Gastrocnemius medialis (tissue), 4 donors: Measurements from ENCODE around the gene GOLPH3. TPM values are rescaled to one million over a fixed set of nuclear protein-coding genes. Genes with fewer than 3 reads are reported as not detected.

Experiments
- ATAC-seq, 2 donors: fragments of 150-250 bp; one replicate each; pipeline ENCODE4 v1.9.1; 2016
- DNase-seq, 2 donors: peaks; one replicate each; pipeline ENCODE4 v3.0.0-alpha.2; 2019
- H3K27ac ChIP-seq, 4 donors: fragments of 200-600 bp; sonication (generic); 1 replicate in 1 of 4; 2 replicates in 3 of 4; pipeline ENCODE4 v1.5.1; 2016 to 2018; ENCODE audit warnings: mild to moderate bottlenecking in 2 of 4, moderate library complexity in 1 of 4
- H3K27me3 ChIP-seq, 3 donors: fragments of 200-600 bp; sonication (generic) in 2 of 3; 1 replicate in 1 of 3; 2 replicates in 2 of 3; pipeline versions ENCODE4 v1.5.1 to v1.6.0; 2016 to 2019; ENCODE audit warnings: mild to moderate bottlenecking in 1 of 3, moderate library complexity in 1 of 3
- H3K36me3 ChIP-seq, 2 donors: fragments of 200-600 bp; sonication (generic) in 1 of 2; one replicate each; pipeline ENCODE4 v1.5.1; 2017 to 2018
- H3K4me1 ChIP-seq, 2 donors: fragments of 200-600 bp; sonication (generic) in 1 of 2; one replicate each; pipeline ENCODE4 v1.5.1; 2016 to 2017; ENCODE audit warnings: mild to moderate bottlenecking in 2 of 2
- H3K4me3 ChIP-seq, 4 donors: fragments of 200-600 bp; sonication (generic) in 3 of 4; 1 replicate in 1 of 4; 2 replicates in 3 of 4; pipeline ENCODE4 v1.5.1; 2016 to 2019; ENCODE audit warnings: mild to moderate bottlenecking in 2 of 4
- H3K9me3 ChIP-seq, 3 donors: fragments of 200-600 bp; sonication (generic) in 2 of 3; 1 replicate in 1 of 3; 2 replicates in 2 of 3; pipeline ENCODE4 v1.5.1; 2016 to 2019
- CTCF ChIP-seq, 5 experiments: fragments of 450-650 bp in 3 of 5; fragments of 200-600 bp in 2 of 5; sonication (generic) in 2 of 5; IDR thresholded peaks in 4 of 5; conservative IDR thresholded peaks in 1 of 5; 1 replicate in 4 of 5; 2 replicates in 1 of 5; pipeline ENCODE4 v1.5.1; 2016 to 2019; ENCODE audit warnings: antibody characterized with exemption in 5 of 5, mild to moderate bottlenecking in 3 of 5, moderate library complexity in 3 of 5
- POLR2A ChIP-seq, 2 donors: fragments of 450-650 bp; IDR thresholded peaks; one replicate each; pipeline ENCODE4 v1.6.1; 2017; ENCODE audit warnings: antibody characterized with exemption in 2 of 2, mild to moderate bottlenecking in 2 of 2, moderate library complexity in 2 of 2
- in situ Hi-C, 4 donors: fragments of 200-750 bp; cut with MboI; loops; one replicate each; pipeline versions ENCODE4 v1.15.0 to v1.8.0; 2017; ENCODE audit warnings: low sequenced_read_pairs in 4 of 4
- intact Hi-C: fragments of 100-400 bp; cut with DNase I; formaldehyde crosslinking; loops from one replicate; pipeline ENCODE4 v1.15.1; 2023; ENCODE audit warnings: low total_unique reads
- total RNA-seq, 4 donors: library from RNA; depleted of rRNA; stranded (reverse); fragments of >200 nt; gene quantifications; one replicate each; pipeline versions ENCODE4 v1.1.0 to v1.2.3, GENCODE V29; 2016

GOLPH3 gene
- total RNA-seq, 4 donors from 2014 or later: 34.9 to 77.8 (median 46.1) TPM

GRCh38 chr5:32190095-32190494, 16.0 kb upstream of the GOLPH3 start:
- no peak for TF ChIP-seq POLR2A (IDR thresholded peaks at IDR 0.05)
- TF ChIP-seq CTCF (IDR thresholded peaks at IDR 0.05 in 4 of 5, conservative IDR thresholded peaks at IDR 0.05 in 1 of 5): no peak
- no peak for DNase-seq

GRCh38 chr5:32187675-32188074, 13.6 kb upstream of the GOLPH3 start:
- DNase-seq (no peak), ATAC-seq (no peak)
- Histone ChIP-seq H3K4me1 (no peaks in the 10 kb centered on the region), H3K27me3 (no peaks in the 10 kb centered on the region), H3K27ac (no peak overlapping the region), H3K9me3 (peaks cover 0 to 3% (median 0%) of the 10 kb centered on the region in 3 donors), H3K4me3 (no peak overlapping the region), H3K36me3 (no peaks in the 10 kb centered on the region)
- no peak for TF ChIP-seq POLR2A (IDR thresholded peaks at IDR 0.05)
- no peak for TF ChIP-seq CTCF (IDR thresholded peaks at IDR 0.05 in 4 of 5, conservative IDR thresholded peaks at IDR 0.05 in 1 of 5)
- intact Hi-C loops (no loop called here), in situ Hi-C loops (no loop called here)

More at GRCh38 chr5:32190095-32190494, 16.0 kb upstream of the GOLPH3 start:
- intact Hi-C loops (no loop called here), in situ Hi-C loops (no loop called here)
- no peaks in the 10 kb centered on the region for H3K36me3 ChIP-seq
- H3K27ac ChIP-seq: no peak overlapping the region
- H3K4me1 ChIP-seq: peaks cover 6 to 10% of the 10 kb centered on the region in 2 donors
- no peak overlapping the region for H3K4me3 ChIP-seq
- peak; percentile 34 to 51 for ATAC-seq
- peaks cover 0 to 3% (median 0%) of the 10 kb centered on the region in 3 donors for H3K9me3 ChIP-seq
- no peaks in the 10 kb centered on the region for H3K27me3 ChIP-seq

- no peaks in the 10 kb centered on the region for H3K4me1 ChIP-seq
- no peaks in the 10 kb centered on the region for H3K36me3 ChIP-seq
- ATAC-seq (no peak), DNase-seq (no peak)
- H3K9me3 ChIP-seq: no peaks in the 10 kb centered on the region
- no peak for TF ChIP-seq POLR2A (IDR thresholded peaks at IDR 0.05)
- TF ChIP-seq CTCF (IDR thresholded peaks at IDR 0.05 in 4 of 5, conservative IDR thresholded peaks at IDR 0.05 in 1 of 5): no peak
- intact Hi-C loops: no loop called here
- in situ Hi-C loops: no loop called here
- no peak overlapping the region for H3K27ac ChIP-seq
- H3K27me3 ChIP-seq: no peaks in the 10 kb centered on the region
- H3K4me3 ChIP-seq: no peak overlapping the region
Observed at GRCh38 chr5:32182463-32183063, 8.4 kb upstream of the GOLPH3 start.

GRCh38 chr5:32173267-32174010, 680 bp downstream of the GOLPH3 start:
- Histone ChIP-seq H3K4me3 (peak overlapping the region; percentile 73 to 99 (median 82)), H3K27ac (peak overlapping the region; percentile 94 to 100 (median 97)), H3K36me3 (peaks cover 0 to 10% of the 10 kb centered on the region in 2 donors), H3K9me3 (no peaks in the 10 kb centered on the region), H3K4me1 (peaks cover 27 to 47% of the 10 kb centered on the region in 2 donors), H3K27me3 (no peaks in the 10 kb centered on the region)
- no peak for TF ChIP-seq CTCF (IDR thresholded peaks at IDR 0.05 in 4 of 5, conservative IDR thresholded peaks at IDR 0.05 in 1 of 5)
- no peak for TF ChIP-seq POLR2A (IDR thresholded peaks at IDR 0.05)
- in situ Hi-C loops (loop anchor here in 2 of 4 donors (10.0 to 25.0 kb wide), 2 partner anchors 141 to 414 kb away; partner anchors contain the start of genes MTMR12 (in 1 of the 2) and SUB1 (in 1 of the 2)), intact Hi-C loops (loop anchor here (2.0 to 5.0 kb wide), 6 partner anchors 51 to 1269 kb away; partner anchors contain the start of genes C5orf22, DROSHA, MTMR12 and TARS1)
- peak; percentile 51 to 59 for DNase-seq
- peak; percentile 32 to 49 for ATAC-seq
